SHP77 (cell line): Measurements from ENCODE around the gene ORC4.
A peak's percentile ranks its signal among the peaks of the same experiment; 100 is the strongest.

ENCODE experiments used
- DNase-seq, 2 experiments: peaks; one replicate each; lab custom pipeline; 2025; lab: John Stamatoyannopoulos, UW

The ORC4 gene

GRCh38 chr2:147933931-147934330 is 86.6 kb downstream of the ORC4 start:
- no peak for DNase-seq

GRCh38 chr2:147927053-147927588 is 93.4 kb downstream of the ORC4 start:
- DNase-seq, result no peak

- no peak for DNase-seq
Measured at GRCh38 chr2:147925886-147926285, 94.7 kb downstream of the ORC4 start.

DNA sequence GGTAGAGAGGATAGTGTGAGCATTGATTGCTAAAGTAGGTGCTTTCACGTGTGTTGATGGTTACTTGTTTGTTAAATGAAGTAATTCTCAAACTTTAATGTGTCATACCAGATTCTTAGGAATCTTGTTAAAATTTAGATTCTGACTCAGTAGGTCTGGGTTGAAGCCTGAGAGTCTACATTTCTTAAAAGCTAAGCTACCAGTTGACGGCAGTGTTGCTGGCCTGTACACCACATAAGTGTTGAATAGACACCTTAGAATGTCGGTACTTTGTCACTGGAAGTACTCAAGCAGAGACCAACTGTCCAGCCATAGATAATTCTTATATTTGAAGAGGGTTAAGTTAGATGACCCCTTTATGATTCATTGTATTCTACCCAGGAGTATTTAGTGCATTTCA is 95.9 kb downstream of the ORC4 start:
- DNase-seq, result no peak

GRCh38 chr2:147923846-147924245 is 96.7 kb downstream of the ORC4 start:
- DNase-seq, result no peak

GRCh38 chr2:147917161-147917560 is 103.4 kb downstream of the ORC4 start:
- DNase-seq, result no peak

DNA sequence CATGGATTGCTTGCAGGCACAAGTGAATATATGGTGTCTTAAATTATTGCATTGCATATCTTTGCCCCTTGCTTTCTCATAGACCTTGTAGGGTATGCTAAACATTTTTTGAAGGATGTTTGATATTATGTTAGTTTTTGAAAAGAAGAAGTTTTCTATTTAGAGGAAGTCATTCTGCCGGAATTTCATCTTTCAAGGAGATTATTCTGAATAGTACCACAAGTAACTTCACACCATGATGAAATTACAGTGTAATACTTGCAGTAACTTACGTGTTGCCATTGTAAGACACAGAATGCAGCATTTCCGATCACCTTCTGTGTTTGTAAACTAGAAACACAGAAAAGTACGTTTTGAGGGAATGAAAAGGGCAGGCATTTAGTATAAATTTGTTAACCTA is 103.8 kb downstream of the ORC4 start:
- DNase-seq, result no peak

DNA sequence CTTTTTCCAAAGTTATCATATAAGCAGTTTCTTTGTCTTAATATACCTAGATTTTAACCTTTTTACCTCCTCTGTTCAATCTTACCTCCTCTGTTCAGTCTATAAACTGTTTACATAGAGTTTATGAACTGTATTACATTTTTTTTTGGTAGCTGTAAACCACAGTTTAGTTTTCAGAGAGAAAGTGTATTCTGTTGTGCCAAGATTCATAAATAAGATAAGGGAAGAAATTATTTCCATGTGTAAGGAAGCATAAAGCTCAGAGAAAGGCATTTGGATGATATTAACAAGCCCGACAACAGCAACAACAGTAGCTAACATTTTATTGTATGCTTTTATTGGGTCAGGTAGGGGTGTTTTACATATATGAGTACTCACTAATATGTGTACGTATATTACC is 104.5 kb downstream of the ORC4 start:
- DNase-seq, result no peak

- no peak for DNase-seq
Measured at GRCh38 chr2:147913701-147914480, 106.6 kb downstream of the ORC4 start.

DNA sequence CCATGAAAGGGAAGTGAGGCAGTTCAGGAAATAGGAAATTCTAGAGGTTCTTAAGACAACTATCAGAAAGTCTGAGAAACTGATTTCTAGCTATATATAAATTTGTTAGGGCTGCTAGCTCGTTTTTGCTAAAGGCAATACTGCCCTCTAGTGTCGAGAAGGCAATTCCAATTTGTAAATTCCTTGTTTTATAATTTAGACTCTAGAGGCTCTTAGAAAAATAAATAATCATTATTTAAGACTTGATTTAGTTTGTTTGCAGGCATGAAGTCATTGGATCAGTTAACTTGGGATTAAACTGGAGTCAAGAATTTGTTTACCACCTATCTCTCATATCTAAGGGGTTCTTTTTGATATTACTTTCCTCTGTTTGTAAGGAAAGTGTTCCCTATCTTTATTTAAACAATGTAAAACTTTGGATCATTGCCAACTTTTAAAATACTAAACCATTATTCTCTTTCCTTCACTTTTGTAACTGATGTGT is 109.5 kb downstream of the ORC4 start:
- DNase-seq, result peak in 1 of 2 experiments; percentile 1

DNA sequence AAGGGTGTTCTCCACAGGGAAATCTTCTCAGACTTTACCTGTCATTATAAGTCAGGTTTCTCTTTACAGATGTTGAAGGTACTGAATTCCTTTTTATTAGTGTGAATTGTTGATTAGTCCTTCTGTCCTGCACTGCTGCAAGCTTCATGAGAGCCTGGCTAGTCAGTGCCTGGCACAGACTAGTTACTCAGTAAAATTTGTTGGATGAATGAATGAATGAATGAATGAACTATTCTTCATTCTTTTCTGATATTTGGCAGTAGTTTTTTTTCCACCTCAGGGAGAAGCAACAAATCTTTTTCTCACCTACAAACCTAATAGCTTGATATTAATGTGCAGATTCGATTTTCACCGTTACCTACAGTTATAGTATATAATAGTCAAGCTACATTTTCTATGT is 111.4 kb downstream of the ORC4 start:
- DNase-seq, result no peak

- no peak for DNase-seq
Measured at GRCh38 chr2:147904051-147904450, 116.5 kb downstream of the ORC4 start.

DNA sequence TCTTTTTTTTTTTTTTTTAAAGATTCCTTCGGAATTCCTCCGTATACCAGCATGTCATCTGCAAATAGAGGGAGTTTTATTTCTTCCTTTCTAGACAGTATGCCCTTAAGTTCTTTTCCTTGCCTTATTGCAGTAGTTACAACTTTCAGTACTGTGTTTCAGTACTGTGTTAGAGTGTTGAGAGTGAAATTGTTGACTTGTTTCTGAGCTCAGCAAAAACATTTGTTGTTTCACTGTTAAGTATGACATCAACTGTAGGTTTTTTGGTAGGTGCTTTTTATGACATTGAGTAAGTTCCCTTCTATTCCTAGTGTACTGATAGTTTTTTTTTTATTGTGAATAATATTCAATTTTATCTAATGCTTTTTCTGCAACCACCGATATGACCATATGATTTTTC is 131.9 kb downstream of the ORC4 start:
- DNase-seq, result no peak

- DNase-seq, result no peak
Measured at GRCh38 chr2:147886136-147886535, 134.4 kb downstream of the ORC4 start.

DNA sequence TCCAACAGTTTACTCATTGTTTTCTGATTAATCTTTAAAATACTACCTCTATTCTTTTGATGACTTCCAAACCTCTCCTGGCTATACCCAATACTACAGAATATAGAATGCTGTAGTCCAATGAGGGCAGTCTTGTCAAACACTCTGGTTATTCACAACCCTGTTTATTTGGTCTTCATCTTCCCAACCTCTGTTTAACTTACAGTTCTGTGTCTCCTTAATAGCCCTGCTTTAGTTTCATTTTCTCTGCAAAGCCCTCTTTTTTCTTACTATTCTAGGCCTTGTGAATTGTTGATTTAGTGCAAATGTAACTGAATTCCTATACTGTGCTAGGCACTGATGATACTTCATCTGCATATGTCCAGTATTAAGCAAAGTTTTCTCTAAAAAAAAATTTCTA is 135.7 kb downstream of the ORC4 start:
- no peak for DNase-seq

DNA sequence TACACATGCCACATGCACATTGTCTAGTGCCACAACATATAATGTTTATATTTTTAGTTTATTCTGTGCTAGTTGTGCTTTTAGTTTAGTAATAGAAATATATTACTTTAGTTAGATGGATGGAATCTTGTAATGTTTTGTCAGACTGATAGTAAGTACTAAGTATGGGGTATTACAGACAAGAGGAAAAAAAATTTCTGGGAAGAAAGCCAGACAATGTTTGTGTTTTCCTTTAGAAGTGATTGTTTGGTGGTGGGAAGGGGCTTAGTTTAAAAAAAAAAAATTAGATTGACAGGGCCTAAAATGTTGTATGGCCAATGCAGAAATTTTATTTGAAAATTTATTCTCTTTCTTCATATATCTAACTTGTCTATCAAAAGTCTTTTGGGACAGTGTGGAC is 137.9 kb downstream of the ORC4 start:
- no peak for DNase-seq
